HG03378 (cell line): ENCODE data around the gene IRAK4.
"Not testable (repeated sequence)": the region's sequence is repeated elsewhere in the genome, so short reads cannot be mapped to it uniquely, and the experiment has no call there.

Experiments used
- ATAC-seq: cut with Tn5 transposase; IDR thresholded peaks from one replicate; pipeline ENCODE4 v1.9.1; 2021; ENCODE audit warnings: mild to moderate bottlenecking, moderate library complexity; ENCODE audit not compliant: unreplicated experiment

IRAK4 gene

DNA sequence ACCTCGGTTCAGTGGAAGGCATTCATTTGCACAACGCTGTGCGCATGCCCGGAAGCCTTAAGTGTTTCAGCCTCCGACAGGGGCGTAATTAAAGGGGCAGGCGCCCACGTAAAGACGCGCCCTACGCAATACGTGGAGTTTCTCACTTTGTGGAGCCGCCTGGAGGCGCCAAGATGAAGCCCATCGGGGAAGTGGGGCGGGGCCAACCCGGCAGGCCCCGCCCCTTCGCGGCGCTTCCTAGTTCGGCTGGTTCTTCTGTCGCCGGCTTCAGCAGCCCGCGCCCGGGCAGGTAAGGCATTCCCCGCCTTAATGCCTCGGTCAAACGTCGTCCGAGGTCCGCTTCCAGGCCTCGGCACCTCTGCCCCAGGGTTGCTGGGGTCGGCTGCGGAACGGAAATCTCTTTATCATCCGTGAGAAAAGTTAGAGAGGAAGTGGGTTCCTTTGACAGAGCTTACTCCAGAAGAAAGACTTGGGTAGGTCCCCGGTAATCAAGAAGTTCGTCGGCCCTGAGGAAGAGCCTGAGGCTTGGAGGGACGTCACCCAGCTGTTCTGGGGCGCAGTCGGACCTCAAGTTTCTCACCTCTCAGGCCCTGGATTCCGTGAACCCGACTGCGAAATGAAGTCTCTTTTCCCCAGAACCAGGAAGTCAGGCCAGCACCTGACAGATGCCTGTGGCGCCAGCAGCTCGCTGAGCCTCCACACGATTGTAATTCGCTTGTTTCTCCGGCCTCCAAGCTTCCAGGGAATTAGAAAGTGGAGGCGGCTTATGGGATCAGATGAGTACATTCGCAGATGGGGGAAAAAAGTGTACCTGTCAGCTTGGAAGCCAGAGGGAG, at the start of gene IRAK4, which contains the start of gene PUS7L:
Gene IRAK4, plus strand, starts transcription at position 224 of the 836 bp plus-strand sequence. CDS start 9,161 bp downstream, outside the sequence.
Gene PUS7L, minus strand, starts transcription at position 63 of the 836 bp plus-strand sequence. CDS start 3,545 bp downstream, outside the sequence.
- peak; percentile 95 for ATAC-seq

DNA sequence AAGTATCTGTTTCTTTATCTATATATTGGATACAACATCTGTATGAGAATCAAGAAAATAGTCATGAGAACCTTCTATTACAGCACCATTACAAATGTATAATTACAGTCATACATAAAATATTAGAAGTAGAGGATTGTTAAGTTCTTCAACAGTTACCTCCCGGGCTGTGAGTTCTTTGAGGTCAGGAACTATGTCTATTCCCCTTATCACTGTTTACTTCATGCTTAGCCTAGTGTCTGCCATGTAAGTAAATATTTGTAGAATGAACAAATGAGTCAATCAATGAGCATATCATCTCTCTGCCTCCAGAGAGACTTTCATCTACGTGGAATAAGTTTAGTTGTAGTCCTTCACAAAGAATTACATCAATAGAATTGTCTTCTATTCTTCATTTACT, 47.4 kb upstream of the IRAK4 start:
- no peak for ATAC-seq

DNA sequence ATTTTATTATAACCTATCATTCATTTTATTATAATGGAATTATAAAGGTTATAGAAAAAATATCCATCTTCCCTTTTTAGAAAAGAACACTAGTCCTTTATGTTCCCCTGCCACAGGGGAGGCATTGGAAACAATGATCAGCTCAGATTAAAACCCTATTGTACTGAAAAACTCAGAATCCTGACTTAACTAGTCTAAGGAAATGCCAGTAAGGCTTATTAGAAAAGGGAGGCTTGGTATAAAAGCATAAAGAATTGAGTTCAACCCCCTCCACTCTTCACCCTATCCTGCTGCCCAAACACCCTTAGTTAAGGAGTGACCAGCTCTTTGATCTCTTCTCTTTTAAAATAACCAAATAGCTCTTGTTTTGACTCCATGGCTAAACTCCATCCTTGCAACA, 36.1 kb upstream of the IRAK4 start:
- ATAC-seq = no peak

DNA sequence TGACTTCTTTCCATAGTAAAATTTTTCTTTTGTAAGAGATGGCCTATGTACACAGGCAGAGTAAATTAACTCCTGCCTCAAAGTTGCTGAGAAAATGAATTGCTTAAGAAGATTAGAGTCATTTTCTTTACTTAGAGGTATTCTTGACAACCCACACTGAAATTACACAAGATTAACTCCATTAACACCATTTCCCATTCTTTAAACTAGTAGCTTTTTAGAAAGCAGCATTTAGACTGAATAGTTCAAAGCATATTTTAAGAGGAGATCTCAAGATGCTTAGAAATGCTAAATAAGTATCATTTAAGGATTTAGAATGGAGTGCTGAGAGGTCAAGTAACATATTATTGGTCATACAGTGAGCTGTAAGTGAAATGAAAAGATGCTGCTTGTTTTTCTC, 35.6 kb upstream of the IRAK4 start:
- ATAC-seq = no peak

DNA sequence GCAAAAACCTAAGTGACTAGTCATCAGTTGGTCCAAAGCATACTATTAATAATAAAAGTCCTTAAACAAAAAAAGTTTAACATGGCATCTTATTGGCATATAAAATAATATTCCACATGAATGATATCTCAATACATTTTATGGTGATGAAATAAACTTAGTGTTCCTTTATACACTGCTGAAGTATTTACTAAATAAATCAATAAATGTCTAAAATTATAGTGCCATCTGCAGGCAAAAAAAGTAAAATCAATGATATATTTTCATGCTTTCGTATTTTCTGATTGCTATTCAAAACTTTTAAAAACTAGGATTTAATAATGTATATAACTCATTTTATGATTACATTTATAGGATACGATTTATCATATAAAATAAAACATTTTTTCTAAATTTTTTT, 30.6 kb upstream of the IRAK4 start:
- ATAC-seq = no peak

DNA sequence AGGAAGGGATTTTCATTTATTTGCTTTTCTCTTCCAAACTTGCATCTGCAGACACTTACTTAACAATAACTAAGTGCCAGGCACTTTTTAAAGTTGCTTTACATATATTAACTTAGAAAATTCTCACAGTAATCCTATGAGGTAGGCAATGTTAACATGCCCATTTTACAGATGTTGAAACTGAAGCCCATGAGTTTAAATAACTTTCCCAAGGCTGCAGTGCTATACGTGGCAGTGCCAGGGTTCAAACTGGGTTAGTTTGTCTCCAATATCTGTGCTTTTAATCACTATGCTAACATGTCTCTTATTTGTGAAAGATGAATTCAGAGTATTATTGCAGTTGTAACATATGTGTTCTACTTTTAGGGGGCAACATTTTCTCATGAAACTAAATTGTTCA, 30.1 kb upstream of the IRAK4 start:
- ATAC-seq = no peak

DNA sequence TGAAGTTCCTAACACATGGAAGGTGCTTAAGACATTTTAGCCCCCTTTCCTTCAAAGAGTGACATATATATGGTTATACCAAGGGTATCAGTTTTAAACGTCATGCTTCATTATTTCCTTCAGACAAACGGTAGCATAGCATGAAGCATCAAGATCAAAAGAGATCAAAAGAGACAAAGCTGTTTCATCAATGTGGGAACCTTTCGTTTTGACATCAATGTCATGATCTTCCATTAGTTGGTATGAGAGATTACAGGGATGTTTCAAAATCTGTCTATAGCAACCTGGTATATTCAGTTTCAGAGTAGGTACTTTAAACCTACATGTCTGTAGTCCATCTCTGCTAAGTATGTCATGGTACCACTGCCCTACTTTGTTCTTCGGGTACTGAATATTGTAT, 28.5 kb upstream of the IRAK4 start:
- ATAC-seq = no peak

DNA sequence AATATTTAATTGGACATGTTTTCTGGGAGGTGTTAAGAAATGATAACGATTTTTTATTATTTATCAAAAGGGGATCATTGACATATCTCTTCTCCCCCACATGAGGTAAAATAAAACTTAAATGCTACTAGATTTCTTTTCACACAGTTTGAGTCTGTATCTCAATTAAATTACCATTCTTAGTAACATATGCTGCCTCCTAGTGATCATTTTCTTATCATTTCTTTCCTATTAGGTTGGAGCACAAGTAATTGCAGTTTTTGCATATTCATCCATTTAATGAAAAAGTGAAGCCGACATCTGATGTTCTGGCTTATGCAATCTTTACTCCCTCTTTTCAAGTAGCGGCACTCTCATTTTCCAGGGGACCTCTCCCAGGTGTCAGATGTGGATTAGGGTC, 25.1 kb upstream of the IRAK4 start:
- ATAC-seq = no peak

DNA sequence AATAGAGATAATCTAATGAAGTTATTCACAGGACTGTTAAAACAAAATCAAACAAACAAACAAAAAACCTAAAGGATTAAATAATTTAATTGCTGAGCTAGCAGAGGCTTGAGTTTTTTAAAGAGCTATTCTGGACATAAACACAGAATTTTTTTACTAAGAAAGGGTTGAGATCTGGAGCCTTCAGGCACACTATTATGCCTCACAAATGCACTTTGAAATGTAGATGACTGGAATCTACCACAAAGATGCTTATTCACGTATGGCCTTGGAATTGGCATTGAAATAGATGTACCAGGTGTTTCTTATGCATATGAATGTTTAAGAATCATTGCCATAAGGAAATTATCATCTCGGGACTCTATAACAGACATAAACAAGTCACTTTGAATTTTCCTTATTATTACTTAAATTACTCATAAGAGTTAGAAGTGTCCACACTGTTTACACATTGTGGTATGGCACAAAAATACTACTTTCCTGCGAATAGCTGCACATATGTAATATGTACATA, 21.8 kb upstream of the IRAK4 start:
- ATAC-seq = no peak

DNA sequence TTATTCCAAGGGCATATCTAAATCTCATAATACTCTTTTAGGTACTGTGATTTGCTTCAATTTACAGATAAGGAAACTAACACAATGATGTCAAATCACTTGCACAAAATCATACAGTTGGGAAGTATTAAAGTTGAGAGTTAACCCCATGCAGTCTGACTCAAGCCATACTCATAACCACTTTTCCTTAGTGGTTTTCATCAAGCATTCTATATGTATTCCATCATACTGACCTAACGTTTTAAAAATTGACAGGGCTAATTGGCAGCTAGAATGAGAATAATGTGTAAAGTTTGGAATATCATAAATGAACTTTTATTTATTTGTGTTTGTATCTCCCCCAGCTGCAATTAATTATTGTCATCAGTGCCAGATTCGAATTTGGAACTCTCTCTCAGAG, 21.1 kb upstream of the IRAK4 start:
- ATAC-seq = no peak

DNA sequence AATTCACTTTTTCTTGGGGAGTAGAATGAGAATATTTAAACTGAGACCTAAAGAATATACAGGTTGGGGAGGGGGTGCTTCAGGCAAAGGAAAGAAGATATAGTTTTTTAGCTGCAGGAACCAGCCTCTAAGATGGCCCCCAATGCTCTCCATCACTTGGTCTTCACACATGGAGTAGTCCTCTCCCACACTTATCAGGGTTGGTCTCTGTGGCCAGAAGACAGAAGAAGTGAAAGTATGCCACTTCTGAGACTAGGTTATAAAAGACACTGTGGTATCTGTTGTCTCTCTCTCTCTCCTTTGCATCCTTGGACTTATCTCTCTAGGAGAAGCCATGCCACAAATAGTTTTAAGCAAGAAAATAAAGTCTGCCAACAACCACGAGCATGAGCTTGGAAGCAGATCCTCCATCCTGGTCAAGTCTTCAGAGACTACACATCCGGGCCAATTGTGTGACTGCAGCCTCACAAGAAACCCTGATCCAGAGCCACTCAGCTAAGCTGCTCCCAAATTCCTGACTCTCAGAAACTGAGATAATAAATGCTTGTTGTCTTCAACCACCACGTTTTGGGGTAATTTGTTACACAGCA, 18.1 kb upstream of the IRAK4 start:
- ATAC-seq = peak; percentile 78

DNA sequence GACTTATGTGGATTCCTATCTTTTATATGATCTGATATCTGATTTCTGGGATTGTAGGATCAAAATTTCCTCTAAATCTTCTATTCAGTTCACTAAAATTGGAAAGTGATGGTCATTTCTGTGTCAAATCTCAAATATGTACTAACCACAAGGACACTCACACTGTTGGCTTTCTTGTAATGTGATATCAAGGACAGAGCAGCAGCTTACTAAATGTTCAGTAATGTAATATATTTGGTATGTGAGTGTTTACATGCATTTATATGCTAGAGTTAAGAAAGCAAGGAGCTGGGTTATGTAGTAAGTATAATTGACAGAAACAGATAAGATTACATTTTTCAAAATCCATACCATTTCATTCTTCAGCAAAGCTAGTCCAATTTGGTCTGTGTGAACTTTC, 16.6 kb upstream of the IRAK4 start:
- ATAC-seq = no peak

DNA sequence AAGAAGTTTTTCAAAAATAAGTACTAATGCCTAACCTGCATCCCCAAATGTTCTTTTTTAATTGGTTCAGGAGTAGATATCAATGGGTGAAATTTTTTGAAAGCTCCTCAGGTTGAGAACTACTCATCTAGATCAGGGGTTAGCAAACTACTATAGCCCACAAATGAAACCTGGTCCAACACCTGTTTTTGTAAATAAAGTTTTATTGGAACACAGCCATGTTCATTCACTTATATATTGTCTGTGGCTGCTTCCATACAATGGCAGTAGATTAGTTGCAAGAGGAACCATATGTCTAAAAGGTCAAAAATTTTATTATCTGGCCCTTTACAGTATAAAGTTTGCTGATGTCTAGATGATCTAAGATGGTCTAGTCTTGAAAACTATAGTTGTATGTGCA, 13.9 kb upstream of the IRAK4 start:
- no peak for ATAC-seq

DNA sequence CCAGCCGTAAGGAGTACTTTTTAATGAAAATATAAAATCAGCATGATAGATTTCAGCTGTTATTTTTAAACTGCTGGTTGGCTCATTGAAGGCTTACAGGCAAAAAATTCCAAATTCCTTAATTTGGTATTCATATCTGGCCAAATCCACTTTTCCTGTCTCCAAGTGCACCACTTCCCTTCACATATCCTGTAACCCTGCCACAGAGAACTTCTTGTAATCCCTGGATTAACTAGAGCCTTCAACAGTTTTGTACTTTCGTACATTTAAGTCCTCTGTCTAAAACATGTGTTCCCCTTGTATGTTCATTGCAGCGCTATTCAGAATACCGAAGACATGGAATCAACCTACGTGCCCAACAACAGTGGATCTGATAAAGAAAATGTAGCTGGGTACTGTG, 9.7 kb upstream of the IRAK4 start:
- no peak for ATAC-seq

DNA sequence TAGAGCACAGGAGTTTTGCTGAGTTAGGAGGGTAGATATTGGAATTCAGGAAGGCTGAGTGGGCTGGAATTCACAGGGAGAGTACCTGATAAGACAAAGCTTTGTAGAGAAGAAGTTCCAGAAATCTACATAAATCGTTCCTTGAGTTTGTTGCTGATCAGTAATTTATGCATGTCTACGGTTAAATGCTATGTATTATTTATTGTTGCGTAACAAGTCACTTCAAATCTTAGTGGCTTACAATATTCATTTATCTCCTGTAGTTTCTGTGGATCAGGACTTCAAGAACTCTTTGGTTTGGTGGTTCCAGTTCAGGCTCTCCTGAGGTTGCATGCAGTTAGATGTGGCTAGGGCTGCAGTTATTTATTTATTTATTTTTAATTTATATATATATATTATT, 7.9 kb upstream of the IRAK4 start:
- ATAC-seq = no peak

DNA sequence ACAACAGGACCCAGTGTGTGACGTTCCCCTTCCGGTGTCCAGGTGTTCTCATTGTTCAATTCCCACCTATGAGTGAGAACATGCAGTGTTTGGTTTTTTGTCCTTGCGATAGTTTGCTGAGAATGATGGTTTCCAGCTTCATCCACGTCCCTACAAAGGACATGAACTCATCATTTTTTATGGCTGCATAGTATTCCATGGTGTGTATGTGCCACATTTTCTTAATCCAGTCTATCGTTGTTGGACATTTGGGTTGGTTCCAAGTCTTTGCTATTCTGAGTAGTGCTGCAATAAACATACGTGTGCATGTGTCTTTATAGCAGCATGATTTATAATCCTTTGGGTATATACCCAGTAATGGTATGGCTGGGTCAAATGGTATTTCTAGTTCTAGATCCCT, 7.4 kb upstream of the IRAK4 start:
- not testable (repeated sequence) for ATAC-seq

DNA sequence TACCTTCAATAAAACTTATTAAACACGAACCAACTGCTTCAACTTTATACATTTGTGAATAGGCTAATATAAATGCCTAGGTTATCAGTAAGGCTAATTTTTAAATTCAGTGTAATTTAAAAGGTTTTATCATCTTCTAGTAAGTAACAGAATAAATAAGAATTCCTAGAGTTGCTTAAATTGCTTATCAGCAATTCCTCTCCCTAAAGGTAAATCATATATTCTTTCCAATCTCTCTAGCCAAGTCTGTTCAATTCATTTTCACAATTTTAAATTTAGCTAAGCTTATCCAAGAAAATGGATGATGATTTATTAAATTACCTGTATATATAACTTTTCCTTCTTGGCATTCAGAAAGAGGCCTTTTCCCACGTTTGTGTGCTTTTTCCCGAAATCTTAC, 4.7 kb upstream of the IRAK4 start:
- ATAC-seq = no peak

DNA sequence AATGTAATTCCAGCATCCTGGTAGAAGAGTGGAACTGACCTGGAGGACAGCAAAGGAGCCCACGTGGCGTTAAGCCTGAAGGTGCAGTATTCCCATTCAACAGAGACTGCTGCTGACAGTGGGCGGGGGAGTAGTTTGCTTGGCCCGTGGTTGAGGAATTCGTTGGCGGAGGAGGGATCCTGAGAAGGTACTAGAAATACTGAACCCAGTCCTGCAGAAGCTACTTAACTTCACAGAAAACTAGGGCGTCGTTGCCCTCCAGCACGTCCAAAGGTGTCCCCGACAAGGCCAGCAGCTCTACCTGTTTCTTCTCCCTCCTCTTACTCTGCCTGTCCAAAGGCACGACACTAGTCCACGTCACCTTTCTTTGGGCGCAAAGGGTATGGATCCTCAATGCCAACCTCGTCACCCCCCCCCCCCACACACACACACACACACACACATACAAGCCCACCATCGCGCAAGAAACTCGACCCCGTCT, 464 bp upstream of the IRAK4 start:
- ATAC-seq = peak; percentile 8

DNA sequence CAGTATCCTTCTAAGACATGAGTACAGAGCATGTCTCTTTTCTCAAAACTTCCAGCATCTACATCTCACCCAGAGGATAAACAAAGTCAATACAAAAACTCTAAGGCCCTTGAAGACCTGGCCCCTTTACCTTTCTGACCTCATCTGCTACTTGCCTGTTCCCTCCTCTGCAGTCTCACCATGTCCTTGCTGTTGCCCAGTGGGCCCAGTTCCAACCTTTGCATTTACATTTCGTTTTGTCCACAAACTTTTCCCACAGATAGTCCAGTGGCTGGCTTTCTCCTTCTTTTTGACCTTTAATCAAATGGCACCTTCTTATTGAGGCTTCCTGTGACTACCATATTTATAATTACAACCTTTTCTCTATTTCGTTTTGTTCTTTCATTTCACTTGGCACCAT, 1.6 kb downstream of the IRAK4 start:
- ATAC-seq = no peak

DNA sequence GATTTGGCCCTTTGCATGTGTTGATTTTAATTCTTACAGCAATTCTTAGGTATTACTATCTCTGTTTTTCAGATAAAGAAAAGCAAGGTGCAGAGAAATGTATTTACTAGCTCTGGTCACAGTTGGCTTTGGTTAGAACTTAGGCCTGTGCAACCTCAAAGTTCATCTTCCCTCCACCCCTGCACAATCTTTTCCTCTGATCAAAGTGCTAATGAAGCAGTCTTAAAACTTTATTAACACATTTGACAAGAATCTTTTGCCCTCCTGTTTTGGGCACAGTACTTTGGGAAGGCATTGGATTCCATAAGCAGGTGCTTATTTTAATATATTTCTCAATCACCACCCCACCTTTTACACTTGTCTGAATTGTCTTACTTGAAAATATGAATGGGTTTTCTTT, 2.7 kb downstream of the IRAK4 start:
- ATAC-seq = no peak

DNA sequence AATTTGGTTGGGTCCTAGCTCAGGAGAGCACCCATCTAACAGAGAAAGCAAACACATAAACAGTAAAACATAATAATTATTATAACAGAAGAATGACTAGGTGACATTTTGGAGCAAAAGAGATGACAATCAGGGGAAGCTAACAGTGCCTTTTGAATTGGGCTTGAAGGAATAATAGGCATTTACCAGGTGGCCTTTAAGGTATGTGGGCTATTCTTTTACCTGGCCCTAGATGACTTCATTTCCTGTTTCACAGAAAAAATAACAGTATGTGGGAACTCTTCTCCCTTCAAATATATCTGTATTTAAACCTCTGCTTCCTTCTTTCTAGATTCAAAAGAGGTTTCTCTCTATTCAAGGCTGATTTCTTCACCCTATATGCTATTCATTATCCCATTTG, 3.8 kb downstream of the IRAK4 start:
- no peak for ATAC-seq

DNA sequence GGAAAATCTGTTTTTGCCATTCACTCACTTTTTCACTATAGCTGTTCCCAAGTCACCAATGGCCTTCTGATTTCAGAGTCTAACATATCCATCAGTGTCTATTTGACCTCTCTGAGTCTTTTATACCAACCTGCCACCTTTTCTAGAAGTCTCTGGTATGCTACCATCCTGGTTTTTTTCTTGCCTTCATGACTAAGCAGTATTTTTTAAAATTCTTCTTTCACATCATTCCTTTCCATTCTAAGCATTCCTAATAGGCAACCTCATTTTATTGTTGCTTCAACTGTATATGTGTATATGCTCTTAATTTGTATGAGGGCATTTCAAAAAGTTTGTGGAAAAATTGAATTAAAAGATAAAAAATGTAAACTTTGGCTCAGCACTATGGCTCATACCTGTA, 5.0 kb downstream of the IRAK4 start:
- no peak for ATAC-seq
